Forelimb muscle (tissue), 1 donor: Measurements from ENCODE around the gene ATP5F1B. TPM values are rescaled to one million over a fixed set of nuclear protein-coding genes. Genes with fewer than 3 reads are reported as not detected.
"Not testable (repeated sequence)": the region's sequence is repeated elsewhere in the genome, so short reads cannot be mapped to it uniquely, and the experiment has no call there.

Experiments
- DNase-seq: peaks from one replicate; pipeline ENCODE4 v3.0.0-alpha.2; 2013; ENCODE audit warnings: low read depth
- polyA plus RNA-seq: library from polyadenylated mRNA; unstranded; fragments of 120-200 nt; gene quantifications from one replicate; pipeline ENCODE4 v1.2.1, GENCODE V29; 2013; ENCODE audit not compliant: insufficient read length

The ATP5F1B gene
- polyA plus RNA-seq, 1 donor: 691 TPM

DNA sequence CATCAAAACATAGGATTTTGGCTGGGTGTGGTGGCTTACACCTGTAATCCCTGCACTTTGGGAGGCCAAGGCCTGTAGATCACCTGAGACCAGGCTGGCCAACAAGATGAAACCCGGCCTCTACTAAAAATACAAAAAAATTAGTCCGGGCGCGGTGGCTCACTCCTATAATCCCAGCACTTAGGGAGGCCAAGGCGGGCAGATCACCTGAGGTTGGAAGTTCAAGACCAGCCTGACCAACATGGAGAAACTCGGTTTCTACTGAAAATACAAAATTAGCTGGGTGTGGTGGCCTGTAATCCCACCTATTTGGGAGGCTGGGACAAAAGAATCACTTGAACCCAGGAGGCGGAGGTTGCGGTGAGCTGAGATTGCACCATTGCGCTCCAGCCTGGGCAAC lies 2.2 kb upstream of the ATP5F1B start:
- DNase-seq: not testable (repeated sequence)

- no peak for DNase-seq
These were observed 525 bp downstream of the ATP5F1B start for GRCh38 chr12:56645201-56645716.

- DNase-seq: no peak
These were observed 1.1 kb downstream of the ATP5F1B start for GRCh38 chr12:56644654-56645053.

GRCh38 chr12:56641219-56641618 lies 4.6 kb downstream of the ATP5F1B start:
- DNase-seq: no peak

DNA sequence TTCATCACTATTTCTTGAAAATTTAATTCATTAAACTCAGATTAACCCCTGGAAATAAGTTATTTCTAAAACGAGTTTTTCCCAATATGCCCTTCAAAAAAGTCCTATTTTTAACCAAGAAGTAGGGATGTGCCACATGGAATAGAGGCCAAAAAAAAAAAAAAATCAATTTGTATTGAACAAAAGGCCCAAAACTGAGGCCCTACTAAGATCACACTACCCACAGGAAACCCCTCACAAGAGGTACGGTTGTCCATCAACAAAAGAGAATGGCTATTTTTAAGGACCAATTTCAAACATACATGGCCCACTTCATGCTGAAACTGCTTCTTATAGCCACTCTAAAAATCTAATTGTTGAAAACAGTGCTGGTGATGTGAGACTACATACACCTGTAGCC lies 8.2 kb downstream of the ATP5F1B start:
- DNase-seq: no peak

DNA sequence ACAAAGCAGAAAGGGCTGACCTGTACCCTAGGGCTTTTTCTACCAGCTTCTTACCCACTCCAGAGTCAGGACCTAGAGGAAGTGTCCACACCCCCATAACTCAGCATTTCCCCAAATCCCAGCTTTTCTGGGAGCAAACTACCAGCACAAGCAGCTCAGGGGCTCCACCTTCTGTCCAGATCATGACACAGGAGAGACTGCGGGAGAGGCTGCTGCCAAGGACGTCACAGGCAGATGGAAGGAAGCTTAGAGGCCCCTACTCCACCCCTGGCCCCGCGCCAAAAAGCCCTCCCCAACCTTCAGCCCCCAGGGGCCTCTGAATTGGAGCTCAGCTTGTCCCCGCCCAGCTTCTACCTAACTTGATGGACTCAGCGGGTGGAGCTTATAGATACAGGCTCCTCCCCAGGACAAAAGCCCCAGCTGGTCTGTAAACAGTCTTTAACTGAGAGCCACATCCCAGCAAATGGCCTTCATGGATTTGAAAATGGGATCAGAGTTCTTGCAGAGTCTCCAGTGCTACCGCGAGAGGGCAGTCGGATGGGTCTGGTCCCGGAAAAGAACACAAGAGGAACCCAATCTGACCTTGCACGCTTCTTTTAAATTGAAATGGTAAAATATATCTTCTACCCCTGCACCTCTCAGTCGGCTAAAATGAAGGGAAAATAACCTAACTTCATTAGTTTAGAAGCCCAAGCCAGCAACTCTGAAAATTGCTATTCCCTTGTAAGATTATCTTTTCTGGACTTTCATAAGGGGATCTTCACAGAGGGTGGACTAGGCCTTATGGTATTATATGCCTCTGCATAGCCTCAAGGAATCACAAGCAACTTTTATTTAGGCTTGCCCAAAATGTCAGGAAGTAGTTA lies 8.9 kb downstream of the ATP5F1B start:
- peak; percentile 98 for DNase-seq

GRCh38 chr12:56635806-56636674 lies 9.7 kb downstream of the ATP5F1B start:
- peak; percentile 78 for DNase-seq

GRCh38 chr12:56634837-56635791 lies 10.7 kb downstream of the ATP5F1B start:
- no peak for DNase-seq

DNA sequence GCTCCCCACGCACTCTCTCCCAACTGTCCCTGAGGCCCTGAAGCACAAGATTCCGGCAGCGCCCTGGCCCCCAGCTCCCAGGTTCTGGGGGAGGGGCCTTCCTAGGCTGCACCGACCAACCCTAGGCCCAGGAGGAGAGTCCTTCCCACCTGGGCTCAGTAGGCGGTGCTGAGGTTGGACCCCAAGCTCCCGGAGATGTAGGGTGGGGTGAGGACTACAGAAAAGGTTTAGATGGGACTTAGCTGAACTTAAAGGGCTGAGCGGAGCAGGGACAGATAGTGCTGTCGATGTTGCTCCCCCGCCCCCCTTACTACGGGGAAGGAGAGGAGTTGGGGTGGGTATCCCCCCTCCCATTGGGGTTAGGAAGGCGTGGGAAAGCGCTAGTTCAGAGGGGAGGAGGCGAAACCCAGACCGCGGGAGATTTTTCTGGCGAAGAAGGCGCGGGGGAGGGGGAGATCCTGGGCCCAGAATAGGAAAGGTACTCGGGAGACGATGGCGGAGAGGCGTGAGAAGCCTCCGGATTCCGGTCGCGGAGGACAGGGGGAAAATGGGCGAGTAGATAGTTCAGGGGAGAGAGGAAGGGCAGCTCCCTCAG lies 11.4 kb downstream of the ATP5F1B start:
- no peak for DNase-seq

- DNase-seq: no peak
These were observed 12.1 kb downstream of the ATP5F1B start for GRCh38 chr12:56633468-56634241.

DNA sequence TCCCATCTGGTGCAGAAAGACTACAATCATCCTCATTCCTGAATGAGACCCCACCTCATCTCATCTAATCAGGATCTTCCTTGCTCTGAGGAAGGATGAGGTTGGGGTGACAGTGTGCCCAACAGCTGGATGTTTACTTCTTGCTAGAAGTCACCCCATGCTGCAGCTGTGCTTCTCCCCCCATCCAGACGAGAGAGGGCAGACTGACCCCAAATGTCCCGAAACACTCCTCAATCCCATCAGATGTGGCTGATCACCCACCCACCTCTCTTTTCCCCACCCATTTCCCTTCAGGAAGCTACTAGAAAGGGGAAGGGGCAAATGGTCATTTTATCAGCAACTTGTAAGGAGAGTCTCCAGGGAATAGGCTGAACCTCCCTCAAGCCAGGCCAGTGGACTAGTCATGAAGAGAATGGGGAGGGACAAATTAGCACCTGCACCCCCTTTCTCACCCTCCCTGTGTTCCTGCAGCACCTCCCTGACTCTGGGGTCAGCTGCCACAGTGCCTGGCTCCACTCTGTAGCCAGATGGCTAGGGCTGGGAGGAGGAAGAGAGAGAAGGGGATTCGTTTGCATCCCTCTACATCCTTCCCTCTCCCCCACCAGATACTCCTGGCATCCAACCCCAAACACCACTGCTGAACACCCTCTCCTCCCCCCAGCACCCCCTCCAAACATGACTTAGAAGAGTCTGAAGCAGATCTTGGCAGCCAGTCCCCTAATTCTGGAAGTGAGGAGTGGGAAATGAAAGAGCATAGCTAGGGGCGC lies 12.9 kb downstream of the ATP5F1B start:
- DNase-seq: no peak

GRCh38 chr12:56631790-56632700 lies 13.7 kb downstream of the ATP5F1B start:
- no peak for DNase-seq

DNA sequence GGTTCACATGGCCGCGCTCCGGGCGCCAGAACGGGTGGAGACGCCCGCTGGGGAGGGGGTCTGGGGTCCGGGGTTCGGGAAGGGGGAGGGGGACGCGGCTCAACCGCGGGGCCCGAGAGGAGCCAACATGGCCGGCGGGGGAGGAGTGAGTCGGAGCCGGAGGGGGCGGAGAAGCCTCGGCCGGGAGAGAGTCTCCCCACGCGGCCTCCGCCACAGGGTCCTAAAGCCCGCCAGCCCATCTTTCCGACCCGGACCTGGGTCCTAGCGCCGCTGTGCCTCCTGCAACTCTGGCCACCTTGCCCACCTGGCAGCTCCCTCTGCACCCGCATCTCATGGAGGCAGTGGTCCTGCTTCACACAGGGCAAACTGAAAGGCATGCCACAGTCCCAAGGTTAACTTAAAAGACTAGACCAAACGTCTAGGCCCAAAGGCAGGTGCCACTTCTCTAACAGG lies 15.6 kb downstream of the ATP5F1B start, which contains the start of gene BAZ2A:
Gene BAZ2A (minus strand): TSS at position 147 of the 453 bp plus-strand sequence. CDS start 12,796 bp downstream, outside the sequence.
- peak; percentile 60 for DNase-seq

- no peak for DNase-seq
These were observed 16.2 kb downstream of the ATP5F1B start for GRCh38 chr12:56629459-56630179.

DNA sequence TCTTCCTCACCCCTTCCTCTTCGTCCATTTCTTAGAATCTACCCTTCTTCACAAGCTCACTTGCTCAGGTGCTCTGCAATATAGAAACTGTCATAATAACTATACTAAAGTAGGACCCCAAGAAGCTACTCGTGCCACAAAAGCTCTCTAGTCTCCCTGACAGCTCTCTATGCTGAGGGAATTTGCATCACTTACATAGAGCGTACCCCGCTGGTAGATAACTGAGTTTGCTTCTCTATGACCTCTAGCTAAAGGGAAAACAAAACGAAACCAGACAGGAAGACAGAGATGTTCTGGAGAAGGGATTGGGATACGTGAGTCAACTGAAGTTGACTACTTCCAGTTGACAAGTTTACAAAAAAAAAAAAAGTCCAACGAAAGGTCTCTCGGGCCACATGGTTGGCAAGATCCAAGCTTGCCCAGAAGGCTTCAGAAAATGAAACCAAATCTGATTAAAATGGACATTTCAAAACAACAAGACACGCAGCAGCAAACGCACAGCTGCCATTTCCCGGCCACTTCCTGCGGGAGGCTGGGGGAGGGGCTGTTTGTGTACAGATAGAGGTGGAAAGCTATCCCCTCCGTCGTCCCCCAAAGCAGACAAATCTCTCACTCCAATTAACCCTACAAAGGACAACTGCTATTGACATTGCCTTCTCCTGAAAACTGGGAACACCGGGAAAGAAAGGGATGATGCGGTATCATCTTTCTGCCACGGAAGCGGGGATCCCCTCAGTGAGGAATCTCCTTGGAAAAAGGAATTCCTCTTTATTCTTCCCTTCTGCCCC lies 16.9 kb downstream of the ATP5F1B start:
- no peak for DNase-seq

GRCh38 chr12:56626701-56627100 lies 19.1 kb downstream of the ATP5F1B start:
- DNase-seq: no peak
